Upper lobe of right lung (tissue), 1 donor: ENCODE data around the gene TMEM87A. TPM values are rescaled to one million over a fixed set of nuclear protein-coding genes. Genes with fewer than 3 reads are reported as not detected.

Source experiments
- ATAC-seq: fragments of 200-7000 bp; cut with Tn5 transposase; one replicate; pipeline ENCODE4 v1.9.1; 2020; ENCODE audit warnings: mild to moderate bottlenecking, moderate library complexity
- DNase-seq: peaks from one replicate; pipeline ENCODE4 v3.0.0-alpha.2; 2020
- H3K27ac ChIP-seq: fragments of 200-600 bp; one replicate; pipeline ENCODE4 v1.8.0; 2022
- H3K27me3 ChIP-seq: fragments of 200-600 bp; one replicate; pipeline ENCODE4 v1.8.0; 2022; ENCODE audit warnings: mild to moderate bottlenecking
- H3K36me3 ChIP-seq: fragments of 200-600 bp; one replicate; pipeline ENCODE4 v1.8.0; 2022
- H3K4me1 ChIP-seq: fragments of 200-600 bp; one replicate; pipeline ENCODE4 v1.8.0; 2022
- H3K4me3 ChIP-seq: fragments of 200-600 bp; one replicate; pipeline ENCODE4 v1.8.0; 2022; ENCODE audit warnings: mild to moderate bottlenecking
- H3K9me3 ChIP-seq: fragments of 200-600 bp; one replicate; pipeline ENCODE4 v1.8.0; 2022
- CTCF ChIP-seq: fragments of 200-600 bp; IDR thresholded peaks from one replicate; pipeline ENCODE4 v1.8.0; 2022; ENCODE audit warnings: antibody characterized with exemption
- intact Hi-C: fragments of 100-400 bp; cut with DNase I; formaldehyde crosslinking; loops from one replicate; pipeline ENCODE4 v1.11.0; 2022
- total RNA-seq: library from RNA; stranded (reverse); fragmentation: NEBNext Ultra II Directional; extraction: Animal tissue kit (Norgen Biotek cat#: 25700); gene quantifications from one replicate; pipeline ENCODE4 v1.2.1, GENCODE V29; 2021
- donor health status: DM: no; HTN: yes; CAD: no; lungs with severe emphysema.

TMEM87A gene
- total RNA-seq, 1 donor from 2014 or later: 129 TPM

- DNase-seq (no peak), ATAC-seq (no peak)
- intact Hi-C loops: no loop called here
- no peak for TF ChIP-seq CTCF
- Histone ChIP-seq H3K27me3 (no peaks in the 10 kb centered on the region), H3K27ac (peak overlapping the region; percentile 97), H3K4me1 (peaks cover 35% of the 10 kb centered on the region), H3K4me3 (peak overlapping the region; percentile 75), H3K36me3 (peaks cover 39% of the 10 kb centered on the region), H3K9me3 (no peaks in the 10 kb centered on the region)
Measured at GRCh38 chr15:42275780-42276391, 2.7 kb upstream of the TMEM87A start.

- intact Hi-C loops: no loop called here
Measured at GRCh38 chr15:42274702-42274989, 1.4 kb upstream of the TMEM87A start.

DNA sequence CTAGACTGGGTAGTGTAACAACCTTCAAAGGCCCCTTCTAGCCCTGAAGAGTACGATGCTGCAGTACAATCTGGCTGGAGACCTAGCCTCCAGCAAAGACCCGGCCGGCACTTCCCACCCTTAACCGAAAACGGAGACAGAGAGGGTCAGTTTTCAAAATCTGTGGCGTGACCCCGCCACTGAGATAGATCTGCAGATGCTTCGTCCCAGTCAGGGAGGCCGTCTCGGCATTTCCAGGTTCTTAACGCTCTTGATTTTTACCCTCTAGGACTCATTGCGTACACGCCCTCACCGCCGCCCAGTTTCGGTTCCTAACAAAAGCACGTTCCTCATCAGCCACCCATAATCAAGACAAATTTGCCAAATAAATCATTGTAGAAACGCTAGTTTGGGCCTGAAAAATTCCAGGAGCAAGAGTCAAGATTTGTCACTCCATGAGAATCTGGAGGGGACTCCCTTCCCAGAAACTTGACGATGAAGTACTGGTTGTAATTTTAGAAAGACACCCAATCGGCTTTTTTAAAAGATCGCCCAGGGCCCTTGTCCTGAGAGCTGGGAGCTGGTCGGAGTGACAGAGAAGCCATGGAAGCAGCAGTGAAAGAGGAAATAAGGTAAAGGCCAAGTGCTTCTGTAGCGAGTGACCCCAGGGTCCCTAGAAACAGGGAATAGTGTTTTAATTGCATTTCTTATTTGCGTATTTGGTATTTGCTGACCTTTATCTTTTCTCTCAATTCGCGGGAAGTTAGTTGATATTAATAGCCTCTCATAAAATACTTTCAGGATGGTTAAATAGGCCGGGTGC, 868 bp upstream of the TMEM87A start:
- H3K9me3 ChIP-seq: no peaks in the 10 kb centered on the region
- TF ChIP-seq CTCF: no peak
- intact Hi-C loops: no loop called here
- ATAC-seq (peak; percentile 49), DNase-seq (peak; percentile 83)
- no peaks in the 10 kb centered on the region for H3K27me3 ChIP-seq
- peak overlapping the region; percentile 75 for H3K4me3 ChIP-seq
- peaks cover 41% of the 10 kb centered on the region for H3K4me1 ChIP-seq
- peaks cover 21% of the 10 kb centered on the region for H3K36me3 ChIP-seq
- peak overlapping the region; percentile 97 for H3K27ac ChIP-seq

More at GRCh38 chr15:42274702-42274989, 1.4 kb upstream of the TMEM87A start:
- no peak for TF ChIP-seq CTCF
- DNase-seq (no peak), ATAC-seq (no peak)
- Histone ChIP-seq H3K4me3 (peak overlapping the region; percentile 75), H3K4me1 (peaks cover 41% of the 10 kb centered on the region), H3K27ac (peak overlapping the region; percentile 97), H3K36me3 (peaks cover 26% of the 10 kb centered on the region), H3K27me3 (no peaks in the 10 kb centered on the region), H3K9me3 (no peaks in the 10 kb centered on the region)

GRCh38 chr15:42270996-42271395, 2.2 kb downstream of the TMEM87A start:
- DNase-seq (no peak), ATAC-seq (no peak)
- intact Hi-C loops: no loop called here
- Histone ChIP-seq H3K4me3 (peak overlapping the region; percentile 75), H3K27me3 (no peaks in the 10 kb centered on the region), H3K4me1 (peaks cover 37% of the 10 kb centered on the region), H3K27ac (peak overlapping the region; percentile 97), H3K9me3 (no peaks in the 10 kb centered on the region), H3K36me3 (peaks cover 32% of the 10 kb centered on the region)
- TF ChIP-seq CTCF: no peak

DNA sequence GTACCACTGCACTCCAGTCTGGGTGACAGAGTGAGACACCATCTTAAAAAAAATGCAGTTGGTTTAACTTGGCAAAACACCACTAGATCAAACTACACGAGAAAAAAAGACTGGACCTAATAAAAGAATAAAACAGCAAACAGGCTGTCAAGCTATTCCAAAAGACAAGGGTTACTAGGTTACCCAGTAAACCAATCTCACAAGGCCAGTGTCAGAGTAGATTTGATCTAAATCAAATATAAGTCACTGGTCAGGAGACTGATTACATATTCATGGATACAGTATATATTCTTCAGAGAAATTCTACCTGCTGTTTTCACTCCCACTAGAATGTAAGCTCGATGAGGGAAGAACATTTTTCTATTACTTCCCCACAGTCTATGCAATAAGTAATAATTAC, 2.7 kb downstream of the TMEM87A start:
- Histone ChIP-seq H3K4me3 (peak overlapping the region; percentile 75), H3K27ac (peak overlapping the region; percentile 97)

More for the DNA sequence above, 2.7 kb downstream of the TMEM87A start:
- no peak for TF ChIP-seq CTCF
- Histone ChIP-seq H3K4me1 (peaks cover 33% of the 10 kb centered on the region), H3K27me3 (no peaks in the 10 kb centered on the region), H3K36me3 (peaks cover 37% of the 10 kb centered on the region), H3K9me3 (no peaks in the 10 kb centered on the region)
- no peak for ATAC-seq
- intact Hi-C loops: no loop called here
- DNase-seq: no peak
